Transverse colon (tissue), 4 donors: ENCODE results near the gene KRTAP12-2. TPM values are rescaled to one million over a fixed set of nuclear protein-coding genes. Genes with fewer than 3 reads are reported as not detected.
"Not testable (repeated sequence)": the region's sequence is repeated elsewhere in the genome, so short reads cannot be mapped to it uniquely, and the experiment has no call there.

Experiments used
- DNase-seq: peaks from one replicate; pipeline ENCODE4 v3.0.0-alpha.2; 2019
- H3K27ac ChIP-seq, 4 donors: fragments of 200-600 bp; sonication (generic); 2 replicates each; pipeline ENCODE4 v1.5.1; 2016 to 2018; ENCODE audit warnings: inconsistent platforms in 4 of 4
- H3K27me3 ChIP-seq: fragments of 200-600 bp; sonication (generic); 2 replicates; pipeline ENCODE4 v1.5.1; 2017; ENCODE audit warnings: inconsistent platforms
- H3K36me3 ChIP-seq, 4 donors: fragments of 200-600 bp; sonication (generic); 2 replicates each; pipeline ENCODE4 v1.5.1; 2017 to 2019; ENCODE audit warnings: inconsistent platforms in 4 of 4
- H3K4me1 ChIP-seq, 4 donors: fragments of 200-600 bp; sonication (generic); 2 replicates each; pipeline ENCODE4 v1.5.1; 2017 to 2020; ENCODE audit warnings: inconsistent platforms in 4 of 4
- H3K4me3 ChIP-seq, 4 donors: fragments of 200-600 bp; sonication (generic); 1 replicate in 1 of 4; 2 replicates in 3 of 4; pipeline versions ENCODE4 v1.5.1 to v1.6.1; 2017 to 2019; ENCODE audit warnings: inconsistent platforms in 4 of 4
- H3K9me3 ChIP-seq, 2 donors: fragments of 200-600 bp; sonication (generic); 2 replicates each; pipeline ENCODE4 v1.5.1; 2017 to 2019; ENCODE audit warnings: inconsistent platforms in 2 of 2
- EP300 ChIP-seq: sonication (generic); formaldehyde crosslinking; IDR thresholded peaks from one replicate; pipeline ENCODE4 v1.6.1; 2017; ENCODE audit warnings: antibody characterized with exemption, low read depth
- POLR2A ChIP-seq: fragments of 450-650 bp; IDR thresholded peaks from one replicate; pipeline ENCODE4 v1.6.1; 2016; ENCODE audit warnings: antibody characterized with exemption, mild to moderate bottlenecking, moderate library complexity
- POLR2AphosphoS5 ChIP-seq, 3 donors: sonication (generic); formaldehyde crosslinking; IDR thresholded peaks; one replicate each; pipeline ENCODE4 v1.6.1; 2016; ENCODE audit warnings: antibody characterized with exemption in 3 of 3
- WGBS, 2 donors: methylation state at CpG; one replicate each; pipeline ENCODE4 v1.1.5; 2018; ENCODE audit warnings: low coverage in 1 of 2; 5-methylcytosine and 5-hydroxymethylcytosine counted together
- in situ Hi-C, 4 donors: fragments of 200-750 bp; cut with MboI; loops; one replicate each; pipeline versions ENCODE4 v1.15.0 to v1.15.1; 2017; ENCODE audit warnings: low sequenced_read_pairs in 3 of 4, low pct_ligation_motif_present in 1 of 4, low pct_unique_long_range_greater_than_20kb in 1 of 4
- intact Hi-C: fragments of 100-400 bp; cut with DNase I; formaldehyde crosslinking; loops from one replicate; pipeline ENCODE4 v1.15.1; 2023; ENCODE audit warnings: low total_unique reads
- total RNA-seq, 4 donors: library from RNA; depleted of rRNA; stranded (reverse); fragments of >200 nt; gene quantifications; one replicate each; pipeline ENCODE4 v1.1.0, GENCODE V29; 2016
- TF ChIP-seq, protein P1 (sequence below), 5 experiments: fragments of 200-600 bp in 3 of 5; fragments of 450-650 bp in 2 of 5; sonication (generic) in 3 of 5; IDR thresholded peaks; 1 replicate in 2 of 5; 2 replicates in 3 of 5; pipeline ENCODE4 v1.5.1; 2016 to 2017; ENCODE audit warnings: antibody characterized with exemption in 5 of 5, inconsistent platforms in 3 of 5, mild to moderate bottlenecking in 2 of 5, moderate library complexity in 1 of 5

Gene KRTAP12-2
- total RNA-seq, 4 donors from 2014 or later: not detected

DNA sequence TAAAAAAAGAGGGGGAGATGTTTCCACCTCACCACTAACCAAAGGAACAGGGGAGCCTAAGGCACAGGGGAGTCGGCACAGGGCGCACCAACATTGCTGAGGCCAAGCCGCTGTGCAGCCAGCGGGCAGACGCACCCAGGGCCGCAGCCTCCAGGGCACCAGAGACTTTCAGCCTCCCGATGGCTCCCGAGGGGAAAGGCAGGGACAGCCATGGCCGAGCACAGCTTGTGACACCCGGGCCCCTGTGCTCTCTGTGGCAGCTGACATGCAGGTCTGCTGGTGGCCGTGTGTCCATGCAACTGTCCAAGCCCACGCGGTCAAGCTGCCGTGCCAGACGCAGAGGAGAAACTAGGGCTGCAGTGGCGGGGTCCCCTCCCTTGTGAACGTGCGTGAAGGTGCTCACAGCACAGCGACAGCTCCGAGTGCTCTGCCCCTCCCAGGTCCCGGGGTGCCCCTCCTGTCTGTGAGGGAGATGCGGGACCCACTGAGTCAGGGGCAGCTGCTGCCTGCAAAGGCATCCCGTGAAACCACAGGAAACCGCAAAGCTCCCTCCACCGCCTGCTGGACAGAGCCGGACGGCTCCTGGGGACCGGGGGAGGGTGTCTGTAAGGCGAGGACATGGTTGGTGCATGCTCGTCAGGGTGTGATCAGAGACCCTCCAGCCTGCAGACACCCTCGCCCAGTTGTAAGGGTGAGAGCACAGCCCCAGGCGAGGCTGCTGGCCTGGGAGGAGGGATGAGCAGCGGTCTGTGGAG is 18.0 kb downstream of the KRTAP12-2 start:
- intact Hi-C loops (no loop called here), in situ Hi-C loops (no loop called here)
- H3K36me3 ChIP-seq: no peaks in the 10 kb centered on the region
- WGBS, 2 donors: 75% methylated on average over 27 of the region's 33 CpGs; no CpG with 5 or more reads in 1 of the 2 donors
- H3K27ac ChIP-seq: no peak overlapping the region
- H3K4me1 ChIP-seq: no peaks in the 10 kb centered on the region
- TF ChIP-seq POLR2AphosphoS5 (IDR thresholded peaks at IDR 0.05) (no peak), EP300 (no peak), POLR2A (no peak)
- TF ChIP-seq, protein P1, sequence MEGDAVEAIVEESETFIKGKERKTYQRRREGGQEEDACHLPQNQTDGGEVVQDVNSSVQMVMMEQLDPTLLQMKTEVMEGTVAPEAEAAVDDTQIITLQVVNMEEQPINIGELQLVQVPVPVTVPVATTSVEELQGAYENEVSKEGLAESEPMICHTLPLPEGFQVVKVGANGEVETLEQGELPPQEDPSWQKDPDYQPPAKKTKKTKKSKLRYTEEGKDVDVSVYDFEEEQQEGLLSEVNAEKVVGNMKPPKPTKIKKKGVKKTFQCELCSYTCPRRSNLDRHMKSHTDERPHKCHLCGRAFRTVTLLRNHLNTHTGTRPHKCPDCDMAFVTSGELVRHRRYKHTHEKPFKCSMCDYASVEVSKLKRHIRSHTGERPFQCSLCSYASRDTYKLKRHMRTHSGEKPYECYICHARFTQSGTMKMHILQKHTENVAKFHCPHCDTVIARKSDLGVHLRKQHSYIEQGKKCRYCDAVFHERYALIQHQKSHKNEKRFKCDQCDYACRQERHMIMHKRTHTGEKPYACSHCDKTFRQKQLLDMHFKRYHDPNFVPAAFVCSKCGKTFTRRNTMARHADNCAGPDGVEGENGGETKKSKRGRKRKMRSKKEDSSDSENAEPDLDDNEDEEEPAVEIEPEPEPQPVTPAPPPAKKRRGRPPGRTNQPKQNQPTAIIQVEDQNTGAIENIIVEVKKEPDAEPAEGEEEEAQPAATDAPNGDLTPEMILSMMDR (IDR thresholded peaks at IDR 0.05): no peak
- peaks cover 7% of the 10 kb centered on the region for H3K27me3 ChIP-seq
- no peak for DNase-seq
- no peak overlapping the region for H3K4me3 ChIP-seq
- peaks cover 0 to 4% of the 10 kb centered on the region in 2 donors for H3K9me3 ChIP-seq

GRCh38 chr21:44647222-44647552 is 19.5 kb downstream of the KRTAP12-2 start:
- in situ Hi-C loops (no loop called here), intact Hi-C loops (no loop called here)
- Histone ChIP-seq H3K9me3 (peaks cover 0 to 4% of the 10 kb centered on the region in 2 donors), H3K4me1 (no peaks in the 10 kb centered on the region), H3K36me3 (no peaks in the 10 kb centered on the region), H3K27me3 (peaks cover 7% of the 10 kb centered on the region), H3K27ac (no peak overlapping the region), H3K4me3 (no peak overlapping the region)
- WGBS, 2 donors: 58% methylated on average over 8 of the region's 8 CpGs; no CpG with 5 or more reads in 1 of the 2 donors
- DNase-seq: no peak
- no peak for TF ChIP-seq POLR2A
- TF ChIP-seq POLR2AphosphoS5 (IDR thresholded peaks at IDR 0.05): no peak
- no peak for TF ChIP-seq EP300
- TF ChIP-seq, protein P1 (IDR thresholded peaks at IDR 0.05): no peak

- H3K27ac ChIP-seq, H3K4me1 ChIP-seq, H3K9me3 ChIP-seq, DNase-seq, in situ Hi-C loops, H3K36me3 ChIP-seq, H3K4me3 ChIP-seq, H3K27me3 ChIP-seq, intact Hi-C loops: not testable (repeated sequence)
- WGBS, 2 donors: 68% methylated on average over 18 of the region's 21 CpGs; no CpG with 5 or more reads in 1 of the 2 donors
Observed at GRCh38 chr21:44646366-44647221, 20.1 kb downstream of the KRTAP12-2 start, which contains the start of gene KRTAP10-11. Gene KRTAP10-11 (plus strand): TSS chr21:44646414. CDS start chr21:44646459, 45 bp downstream.

DNA sequence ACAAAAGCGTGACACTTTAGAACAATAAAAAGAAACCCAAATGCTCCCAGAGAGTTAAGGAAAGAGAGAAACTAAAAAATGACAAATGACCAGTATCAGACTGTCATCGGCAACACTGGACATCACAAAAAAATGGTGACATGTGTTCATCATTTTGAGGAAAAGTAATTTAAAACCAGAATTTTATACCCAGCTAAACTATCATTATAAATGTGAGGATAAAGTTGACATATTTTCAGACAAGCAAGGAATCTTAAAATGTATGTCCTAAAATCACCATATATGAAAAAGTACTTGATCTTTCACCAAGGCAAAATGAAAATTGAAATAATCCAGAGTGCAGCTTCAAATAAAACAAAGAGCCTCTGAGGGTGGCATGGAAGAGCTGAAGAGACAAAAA is 21.8 kb downstream of the KRTAP12-2 start:
- Histone ChIP-seq H3K4me1 (no peaks in the 10 kb centered on the region), H3K27ac (no peak overlapping the region), H3K36me3 (no peaks in the 10 kb centered on the region), H3K27me3 (peaks cover 7% of the 10 kb centered on the region), H3K9me3 (peaks cover 3 to 4% of the 10 kb centered on the region in 2 donors), H3K4me3 (no peak overlapping the region)
- intact Hi-C loops: no loop called here
- 36 to 93% methylated on average over 2 of the region's 2 CpGs for WGBS, 2 donors
- TF ChIP-seq, protein P1 (IDR thresholded peaks at IDR 0.05): no peak
- no peak for TF ChIP-seq EP300
- no peak for TF ChIP-seq POLR2A
- TF ChIP-seq POLR2AphosphoS5 (IDR thresholded peaks at IDR 0.05): no peak
- no peak for DNase-seq
- in situ Hi-C loops: no loop called here
